Activated CD8-positive, alpha-beta memory T cell treated with anti-CD3 and anti-CD28 coated beads, Interleukin-2, amount 10 ng/mL, durations not matched to agents 7 days and 5 days (primary cell): ENCODE measurements around the gene RPS6KA2. TPM values are rescaled to one million over a fixed set of nuclear protein-coding genes. Genes with fewer than 3 reads are reported as not detected.

Source experiments
- ATAC-seq: fragments of 150-1000 bp; cut with Tn5 transposase; one replicate; pipeline ENCODE4 v1.10.0; 2021; ENCODE audit warnings: moderate library complexity
- CTCF ChIA-PET: fragments of 350-600 bp; sonication (Branson Sonifier 250); formaldehyde crosslinking; loops from one replicate; lab custom pipeline; 2021; ENCODE audit warnings: antibody characterized with exemption; lab: Charles Lee
- DNase-seq: peaks from one replicate; pipeline ENCODE4 v3.0.0-alpha.2; 2020
- H3K27ac Mint-ChIP-seq: one replicate; pipeline ENCODE4 v1.8.0; 2021; ENCODE audit warnings: mild to moderate bottlenecking, mixed read lengths
- H3K27me3 Mint-ChIP-seq: one replicate; pipeline ENCODE4 v1.8.0; 2021; ENCODE audit warnings: mixed read lengths
- H3K36me3 Mint-ChIP-seq: one replicate; pipeline ENCODE4 v1.8.0; 2021; ENCODE audit warnings: mild to moderate bottlenecking, mixed read lengths
- H3K4me1 Mint-ChIP-seq: one replicate; pipeline ENCODE4 v1.8.0; 2021; ENCODE audit warnings: mixed read lengths
- H3K4me3 Mint-ChIP-seq: one replicate; pipeline ENCODE4 v1.8.0; 2021; ENCODE audit warnings: mild to moderate bottlenecking, moderate library complexity, mixed read lengths
- H3K9me3 Mint-ChIP-seq: one replicate; pipeline ENCODE4 v1.8.0; 2022; ENCODE audit warnings: low read depth, mixed read lengths
- total RNA-seq, 2 experiments: library from RNA; stranded (reverse); gene quantifications; one replicate each; pipeline ENCODE4 v1.2.3, GENCODE V29; 2021

RPS6KA2 gene
- total RNA-seq, 2 experiments from 2014 or later, result 4.5 to 5.4 TPM

- Mint-ChIP-seq H3K36me3 (no peaks in the 10 kb centered on the region), H3K27me3 (peaks cover 6% of the 10 kb centered on the region), H3K9me3 (no peaks in the 10 kb centered on the region), H3K4me1 (peaks cover 10% of the 10 kb centered on the region), H3K4me3 (no peak overlapping the region), H3K27ac (no peak overlapping the region)
- DNase-seq (no peak), ATAC-seq (no peak)
- CTCF ChIA-PET, result interaction anchor here (2.3 kb wide), 1 partner anchor 8 kb away, joined by 7 read pairs; no protein-coding TSS in a partner anchor
Measured at GRCh38 chr6:166464068-166465002, 162.7 kb downstream of the RPS6KA2 start.

GRCh38 chr6:166463359-166464067, 163.5 kb downstream of the RPS6KA2 start:
- H3K27me3 Mint-ChIP-seq, result peaks cover 6% of the 10 kb centered on the region
- H3K36me3 Mint-ChIP-seq, result no peaks in the 10 kb centered on the region
- no peak overlapping the region for H3K4me3 Mint-ChIP-seq
- peaks cover 10% of the 10 kb centered on the region for H3K4me1 Mint-ChIP-seq
- H3K9me3 Mint-ChIP-seq, result no peaks in the 10 kb centered on the region
- no peak overlapping the region for H3K27ac Mint-ChIP-seq
- DNase-seq (no peak), ATAC-seq (no peak)
- CTCF ChIA-PET, result no interaction called here

GRCh38 chr6:166462461-166463135, 164.5 kb downstream of the RPS6KA2 start:
- H3K4me1 Mint-ChIP-seq, result peaks cover 10% of the 10 kb centered on the region
- DNase-seq (no peak), ATAC-seq (no peak)
- H3K27ac Mint-ChIP-seq, result no peak overlapping the region
- H3K27me3 Mint-ChIP-seq, result peaks cover 6% of the 10 kb centered on the region
- no peaks in the 10 kb centered on the region for H3K9me3 Mint-ChIP-seq
- H3K36me3 Mint-ChIP-seq, result peaks cover 5% of the 10 kb centered on the region
- CTCF ChIA-PET, result no interaction called here
- H3K4me3 Mint-ChIP-seq, result no peak overlapping the region

- Mint-ChIP-seq H3K4me3 (no peak overlapping the region), H3K4me1 (peaks cover 10% of the 10 kb centered on the region), H3K27ac (no peak overlapping the region), H3K27me3 (peaks cover 4% of the 10 kb centered on the region), H3K36me3 (peaks cover 5% of the 10 kb centered on the region), H3K9me3 (no peaks in the 10 kb centered on the region)
- no peak for ATAC-seq
- DNase-seq, result no peak
- CTCF ChIA-PET, result no interaction called here
Measured at GRCh38 chr6:166461821-166462460, 165.1 kb downstream of the RPS6KA2 start.

- CTCF ChIA-PET, result no interaction called here
- H3K4me3 Mint-ChIP-seq, result no peak overlapping the region
- no peak overlapping the region for H3K27ac Mint-ChIP-seq
- no peak for ATAC-seq
- peaks cover 5% of the 10 kb centered on the region for H3K36me3 Mint-ChIP-seq
- no peaks in the 10 kb centered on the region for H3K9me3 Mint-ChIP-seq
- no peak for DNase-seq
- no peaks in the 10 kb centered on the region for H3K27me3 Mint-ChIP-seq
- peaks cover 8% of the 10 kb centered on the region for H3K4me1 Mint-ChIP-seq
Measured at GRCh38 chr6:166460473-166461437, 166.3 kb downstream of the RPS6KA2 start.

- Mint-ChIP-seq H3K4me3 (no peak overlapping the region), H3K36me3 (peaks cover 5% of the 10 kb centered on the region), H3K9me3 (no peaks in the 10 kb centered on the region), H3K27me3 (no peaks in the 10 kb centered on the region), H3K4me1 (peaks cover under 1% of the 10 kb centered on the region), H3K27ac (no peak overlapping the region)
- CTCF ChIA-PET, result no interaction called here
- DNase-seq (no peak), ATAC-seq (no peak)
Measured at GRCh38 chr6:166459906-166460305, 167.1 kb downstream of the RPS6KA2 start.

GRCh38 chr6:166459272-166459671, 167.8 kb downstream of the RPS6KA2 start:
- no peak overlapping the region for H3K4me3 Mint-ChIP-seq
- no peak for ATAC-seq
- H3K27me3 Mint-ChIP-seq, result no peaks in the 10 kb centered on the region
- peaks cover 5% of the 10 kb centered on the region for H3K36me3 Mint-ChIP-seq
- H3K9me3 Mint-ChIP-seq, result no peaks in the 10 kb centered on the region
- CTCF ChIA-PET, result no interaction called here
- no peak for DNase-seq
- no peak overlapping the region for H3K27ac Mint-ChIP-seq
- no peaks in the 10 kb centered on the region for H3K4me1 Mint-ChIP-seq

GRCh38 chr6:166456395-166457156, 170.5 kb downstream of the RPS6KA2 start:
- DNase-seq (no peak), ATAC-seq (no peak)
- Mint-ChIP-seq H3K36me3 (peaks cover 5% of the 10 kb centered on the region), H3K27ac (no peak overlapping the region), H3K9me3 (no peaks in the 10 kb centered on the region), H3K27me3 (no peaks in the 10 kb centered on the region), H3K4me3 (no peak overlapping the region), H3K4me1 (no peaks in the 10 kb centered on the region)
- CTCF ChIA-PET, result interaction anchor here (1.1 to 2.3 kb wide), 3 partner anchors 9 to 37 kb away, joined by 3 to 7 read pairs (median 3); no protein-coding TSS in a partner anchor

GRCh38 chr6:166454692-166455515, 172.1 kb downstream of the RPS6KA2 start:
- DNase-seq (no peak), ATAC-seq (no peak)
- CTCF ChIA-PET, result no interaction called here
- Mint-ChIP-seq H3K27ac (no peak overlapping the region), H3K36me3 (peaks cover 5% of the 10 kb centered on the region), H3K9me3 (no peaks in the 10 kb centered on the region), H3K4me3 (no peak overlapping the region), H3K4me1 (no peaks in the 10 kb centered on the region), H3K27me3 (no peaks in the 10 kb centered on the region)

GRCh38 chr6:166453651-166454050, 173.4 kb downstream of the RPS6KA2 start:
- Mint-ChIP-seq H3K9me3 (no peaks in the 10 kb centered on the region), H3K36me3 (peaks cover 5% of the 10 kb centered on the region), H3K4me3 (no peak overlapping the region), H3K27me3 (no peaks in the 10 kb centered on the region), H3K27ac (no peak overlapping the region), H3K4me1 (no peaks in the 10 kb centered on the region)
- DNase-seq, result no peak
- no peak for ATAC-seq
- CTCF ChIA-PET, result no interaction called here
